Measurements from ENCODE around the gene PSEN1. TPM values are rescaled to one million over a fixed set of nuclear protein-coding genes. Genes with fewer than 3 reads are reported as not detected.
A peak's percentile ranks its signal among the peaks of the same experiment; 100 is the strongest.

The PSEN1 gene
- total RNA-seq: 100 to 1,000 TPM in 1 of 3 donors, 10 to 100 TPM in 2; 93.8 to 147 (median 100.0) TPM
- long read RNA-seq, donor 1, full-length matches to known transcripts: 59 of 81 reads
- long read RNA-seq, donor 1, partial matches to known transcripts: 4 of 81 reads
- long read RNA-seq, donor 1, other reads (novel, unspliced or antisense): 18 of 81 reads
- long read RNA-seq, donor 2, full-length matches to known transcripts: 38 of 49 reads
- long read RNA-seq, donor 2, partial matches to known transcripts: 1 of 49 reads
- long read RNA-seq, donor 2, other reads (novel, unspliced or antisense): 10 of 49 reads

DNA sequence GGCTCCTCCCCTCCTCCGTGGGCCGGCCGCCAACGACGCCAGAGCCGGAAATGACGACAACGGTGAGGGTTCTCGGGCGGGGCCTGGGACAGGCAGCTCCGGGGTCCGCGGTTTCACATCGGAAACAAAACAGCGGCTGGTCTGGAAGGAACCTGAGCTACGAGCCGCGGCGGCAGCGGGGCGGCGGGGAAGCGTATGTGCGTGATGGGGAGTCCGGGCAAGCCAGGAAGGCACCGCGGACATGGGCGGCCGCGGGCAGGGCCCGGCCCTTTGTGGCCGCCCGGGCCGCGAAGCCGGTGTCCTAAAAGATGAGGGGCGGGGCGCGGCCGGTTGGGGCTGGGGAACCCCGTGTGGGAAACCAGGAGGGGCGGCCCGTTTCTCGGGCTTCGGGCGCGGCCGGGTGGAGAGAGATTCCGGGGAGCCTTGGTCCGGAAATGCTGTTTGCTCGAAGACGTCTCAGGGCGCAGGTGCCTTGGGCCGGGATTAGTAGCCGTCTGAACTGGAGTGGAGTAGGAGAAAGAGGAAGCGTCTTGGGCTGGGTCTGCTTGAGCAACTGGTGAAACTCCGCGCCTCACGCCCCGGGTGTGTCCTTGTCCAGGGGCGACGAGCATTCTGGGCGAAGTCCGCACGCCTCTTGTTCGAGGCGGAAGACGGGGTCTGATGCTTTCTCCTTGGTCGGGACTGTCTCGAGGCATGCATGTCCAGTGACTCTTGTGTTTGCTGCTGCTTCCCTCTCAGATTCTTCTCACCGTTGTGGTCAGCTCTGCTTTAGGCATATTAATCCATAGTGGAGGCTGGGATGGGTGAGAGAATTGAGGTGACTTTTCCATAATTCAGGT, at the start of gene PSEN1:
TSS of gene PSEN1 (plus strand) at position 121 of the 839 bp plus-strand sequence. CDS start 11,513 bp downstream, outside the sequence.
- H3K4me1 ChIP-seq (ENCODE audit: low read depth): peaks cover 14% of the 10 kb centered on the region

DNA sequence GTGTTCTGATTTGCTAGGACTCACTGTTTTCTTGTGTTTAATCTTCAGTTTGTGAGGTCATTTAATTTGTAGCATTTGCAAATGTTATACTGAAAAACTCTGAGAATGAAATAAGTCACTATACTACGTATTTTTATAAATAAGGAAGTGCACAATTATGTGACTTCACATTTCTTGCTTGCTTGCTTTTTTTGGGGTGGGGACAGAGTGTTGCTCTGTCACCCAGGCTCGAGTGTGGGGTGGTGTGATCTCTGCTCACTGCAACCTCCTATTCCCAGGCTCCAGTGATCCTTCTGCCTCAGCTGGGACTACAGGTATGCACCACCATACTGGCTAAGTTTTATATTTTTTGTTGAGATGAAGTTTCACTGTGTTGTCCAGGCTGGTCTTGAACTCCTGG, 45.3 kb upstream of the PSEN1 start:
- no peak for ATAC-seq
- Histone ChIP-seq H3K4me1 (ENCODE audit: low read depth) (no peaks in the 10 kb centered on the region), H3K4me3 (no peak overlapping the region), H3K9me3 (no peaks in the 10 kb centered on the region), H3K36me3 (ENCODE audit: low read depth) (no peaks in the 10 kb centered on the region)
- intact Hi-C loops (cut with DNase I, micrococcal nuclease): no loop called here
- TF ChIP-seq, protein P1, sequence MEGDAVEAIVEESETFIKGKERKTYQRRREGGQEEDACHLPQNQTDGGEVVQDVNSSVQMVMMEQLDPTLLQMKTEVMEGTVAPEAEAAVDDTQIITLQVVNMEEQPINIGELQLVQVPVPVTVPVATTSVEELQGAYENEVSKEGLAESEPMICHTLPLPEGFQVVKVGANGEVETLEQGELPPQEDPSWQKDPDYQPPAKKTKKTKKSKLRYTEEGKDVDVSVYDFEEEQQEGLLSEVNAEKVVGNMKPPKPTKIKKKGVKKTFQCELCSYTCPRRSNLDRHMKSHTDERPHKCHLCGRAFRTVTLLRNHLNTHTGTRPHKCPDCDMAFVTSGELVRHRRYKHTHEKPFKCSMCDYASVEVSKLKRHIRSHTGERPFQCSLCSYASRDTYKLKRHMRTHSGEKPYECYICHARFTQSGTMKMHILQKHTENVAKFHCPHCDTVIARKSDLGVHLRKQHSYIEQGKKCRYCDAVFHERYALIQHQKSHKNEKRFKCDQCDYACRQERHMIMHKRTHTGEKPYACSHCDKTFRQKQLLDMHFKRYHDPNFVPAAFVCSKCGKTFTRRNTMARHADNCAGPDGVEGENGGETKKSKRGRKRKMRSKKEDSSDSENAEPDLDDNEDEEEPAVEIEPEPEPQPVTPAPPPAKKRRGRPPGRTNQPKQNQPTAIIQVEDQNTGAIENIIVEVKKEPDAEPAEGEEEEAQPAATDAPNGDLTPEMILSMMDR (IDR thresholded peaks at IDR 0.05): no peak
- DNase-seq: no peak

More for the DNA sequence above, at the start of gene PSEN1:
- H3K9me3 ChIP-seq: peaks cover 14% of the 10 kb centered on the region
- H3K4me3 ChIP-seq: peak within 1 kb of the TSS; percentile 81
- intact Hi-C loops (cut with DNase I, micrococcal nuclease): no loop called here
- TF ChIP-seq, protein P1 (IDR thresholded peaks at IDR 0.05): no peak
- H3K36me3 ChIP-seq (ENCODE audit: low read depth): no peaks in the 10 kb centered on the region
- ATAC-seq: peak; percentile 97
- DNase-seq: peak; percentile 97 to 99 (median 99)

DNA sequence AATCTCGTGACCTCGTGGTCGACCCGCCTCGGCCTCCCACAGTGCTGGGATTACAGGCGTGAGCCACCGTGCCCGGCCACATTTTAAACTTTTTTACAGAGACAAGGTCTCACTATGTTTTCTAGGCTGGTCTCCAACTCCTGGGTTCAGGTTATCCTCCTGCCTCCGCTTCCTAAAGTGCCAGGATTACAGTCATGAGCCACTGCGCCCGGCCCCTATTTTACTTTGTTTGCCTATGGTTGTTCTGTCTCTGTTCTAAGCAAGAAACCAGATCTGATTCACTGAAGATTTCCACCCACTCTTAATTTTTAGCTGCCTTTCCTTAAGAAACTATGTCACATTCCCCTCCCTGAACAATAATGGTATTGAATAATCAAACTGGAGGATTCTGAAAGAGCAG, 38.9 kb upstream of the PSEN1 start:
- TF ChIP-seq, protein P1 (IDR thresholded peaks at IDR 0.05): no peak
- intact Hi-C loops (cut with DNase I, micrococcal nuclease): no loop called here
- Histone ChIP-seq H3K4me1 (ENCODE audit: low read depth) (no peaks in the 10 kb centered on the region), H3K36me3 (ENCODE audit: low read depth) (peaks cover 5% of the 10 kb centered on the region), H3K4me3 (no peak overlapping the region), H3K9me3 (no peaks in the 10 kb centered on the region)
- DNase-seq (no peak), ATAC-seq (no peak)

- no peaks in the 10 kb centered on the region for H3K9me3 ChIP-seq
- DNase-seq (no peak), ATAC-seq (no peak)
- peaks cover 5% of the 10 kb centered on the region for H3K36me3 ChIP-seq (ENCODE audit: low read depth)
- H3K4me3 ChIP-seq: no peak overlapping the region
- no peaks in the 10 kb centered on the region for H3K4me1 ChIP-seq (ENCODE audit: low read depth)
- TF ChIP-seq, protein P1 (IDR thresholded peaks at IDR 0.05): no peak
- intact Hi-C loops (cut with DNase I, micrococcal nuclease): no loop called here
These were observed 36.0 kb upstream of the PSEN1 start for GRCh38 chr14:73100334-73100733.

GRCh38 chr14:73102806-73103497, 33.4 kb upstream of the PSEN1 start:
- ATAC-seq: no peak
- intact Hi-C loops (cut with DNase I, micrococcal nuclease): no loop called here
- TF ChIP-seq, protein P1 (IDR thresholded peaks at IDR 0.05): no peak
- DNase-seq: no peak
- Histone ChIP-seq H3K36me3 (ENCODE audit: low read depth) (peaks cover 5% of the 10 kb centered on the region), H3K4me3 (no peak overlapping the region), H3K9me3 (no peaks in the 10 kb centered on the region), H3K4me1 (ENCODE audit: low read depth) (no peaks in the 10 kb centered on the region)

Measured in mucosa of descending colon (tissue), 3 donors.